CD4-positive, alpha-beta T cell treated with Interleukin-4 for 1 hour (primary cell): ENCODE measurements around the gene PDGFRB.

Experiments used
- DNase-seq, 2 donors: peaks; one replicate each; pipeline ENCODE4 v3.0.0-alpha.2; 2020 to 2022

The PDGFRB gene

GRCh38 chr5:150181766-150182545, 26.3 kb upstream of the PDGFRB start:
- DNase-seq, result no peak

DNA sequence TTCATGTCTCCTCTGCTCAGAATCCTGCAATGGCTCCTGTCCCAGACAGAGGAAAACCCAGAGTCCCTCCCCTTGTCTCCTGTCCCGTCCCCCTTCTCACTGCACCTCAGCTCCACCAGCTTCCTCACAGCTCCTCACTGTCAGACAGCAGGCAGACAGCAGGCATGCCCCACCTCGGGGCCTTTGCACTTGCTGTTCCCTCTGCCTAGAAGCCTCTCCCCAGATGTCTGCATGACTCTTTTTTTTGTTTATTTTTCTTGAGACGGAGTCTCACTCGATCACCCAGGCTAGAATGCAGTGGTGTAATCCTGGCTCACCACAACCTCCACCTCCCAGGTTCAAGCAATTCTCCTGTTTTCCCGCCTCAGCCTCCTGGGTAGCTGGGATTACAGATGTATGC, 25.4 kb upstream of the PDGFRB start:
- no peak for DNase-seq

DNA sequence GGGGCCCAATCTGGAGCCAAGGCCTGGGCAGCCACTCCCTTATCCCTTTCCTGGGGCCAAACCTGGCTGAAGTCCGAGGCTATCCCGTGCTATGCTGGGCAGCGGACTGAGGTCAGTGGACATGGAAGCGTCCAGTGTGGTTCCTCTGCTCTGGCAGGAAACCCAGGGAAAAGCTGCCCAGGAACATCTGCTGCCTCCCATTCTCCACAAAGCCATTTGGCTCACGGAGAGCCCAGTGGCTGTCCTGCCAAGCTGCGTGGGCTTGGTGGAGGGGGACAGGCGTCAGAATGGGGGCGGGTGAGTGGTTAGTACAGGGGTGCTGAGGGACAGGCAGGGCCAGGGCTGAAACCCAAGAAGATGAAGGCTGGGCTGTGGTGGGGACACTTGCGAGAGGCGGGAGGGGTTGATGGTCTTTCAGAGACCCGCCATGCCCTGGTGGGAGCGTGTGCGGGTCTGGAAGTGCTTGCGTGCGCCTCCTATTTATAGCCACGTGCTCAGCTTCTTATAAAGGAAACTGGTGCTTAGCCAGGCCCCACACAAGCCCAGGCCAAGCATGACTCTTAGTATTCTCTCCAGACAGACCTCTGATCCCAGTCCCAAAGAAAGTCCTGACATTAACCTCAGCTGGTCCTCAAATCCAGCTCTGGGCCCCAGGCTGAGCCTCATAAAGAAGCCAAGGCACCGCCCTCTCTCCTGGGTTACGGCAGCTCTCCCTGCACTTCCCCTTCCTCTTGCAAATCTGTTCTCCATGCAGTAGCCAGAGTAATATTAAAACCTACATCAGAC, 24.8 kb upstream of the PDGFRB start:
- no peak for DNase-seq

- DNase-seq, result no peak
These were observed 23.5 kb upstream of the PDGFRB start for GRCh38 chr5:150179019-150179620.

GRCh38 chr5:150178262-150178661, 22.6 kb upstream of the PDGFRB start:
- DNase-seq, result no peak

DNA sequence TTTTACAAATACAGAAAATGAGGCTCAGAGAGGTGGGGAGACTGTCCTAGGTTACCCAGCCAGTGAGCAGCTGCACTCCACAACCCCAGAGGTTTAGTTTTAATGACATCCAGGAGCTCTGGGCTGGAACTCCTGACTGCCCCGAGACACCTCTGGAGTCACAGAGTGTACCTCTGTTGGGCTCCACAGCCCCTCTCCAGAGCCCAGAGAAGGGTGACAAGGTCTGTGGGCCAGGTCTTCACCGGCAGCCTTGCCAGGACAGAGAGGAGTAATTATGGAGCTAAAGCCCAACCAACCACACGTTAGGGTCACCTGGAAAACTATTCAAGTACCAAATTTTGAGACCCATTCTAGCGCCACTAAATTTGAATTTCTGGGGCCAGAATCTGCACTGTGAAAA, 22.1 kb upstream of the PDGFRB start:
- DNase-seq, result no peak

DNA sequence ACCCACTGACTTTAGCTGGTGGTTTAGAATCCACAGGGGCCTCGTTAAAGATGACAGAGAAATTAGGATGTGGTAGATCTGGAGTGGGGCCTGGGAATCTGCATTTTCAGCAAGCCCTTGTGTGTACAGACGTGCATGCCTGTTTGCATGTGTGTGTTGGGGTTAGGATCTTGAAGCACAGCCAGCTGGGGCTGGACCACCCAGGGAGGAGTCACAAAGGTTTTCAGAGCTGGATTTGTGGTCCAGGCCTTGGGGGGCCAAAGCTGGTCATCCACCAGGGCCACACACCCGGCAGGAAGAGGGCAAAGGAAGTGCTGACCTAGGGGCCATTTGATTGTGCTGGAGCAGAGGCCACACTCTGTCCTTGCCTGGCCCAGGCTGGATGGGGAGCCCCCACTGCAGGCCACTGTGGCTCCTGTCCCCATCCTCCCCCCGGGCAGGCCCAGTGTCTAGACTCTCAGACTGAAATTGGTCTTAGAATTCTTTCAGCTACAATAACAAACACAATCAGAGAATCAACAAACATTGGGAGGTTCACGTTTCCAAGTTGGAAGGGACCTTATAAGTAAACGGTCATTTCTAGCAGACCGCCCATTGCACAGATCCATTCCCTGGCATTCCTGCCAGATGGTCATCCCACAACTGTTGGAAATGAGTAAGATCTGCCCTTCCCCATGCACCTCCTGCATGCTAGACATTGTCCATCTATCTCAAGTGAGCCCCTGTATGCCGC, 21.3 kb upstream of the PDGFRB start:
- DNase-seq, result no peak

DNA sequence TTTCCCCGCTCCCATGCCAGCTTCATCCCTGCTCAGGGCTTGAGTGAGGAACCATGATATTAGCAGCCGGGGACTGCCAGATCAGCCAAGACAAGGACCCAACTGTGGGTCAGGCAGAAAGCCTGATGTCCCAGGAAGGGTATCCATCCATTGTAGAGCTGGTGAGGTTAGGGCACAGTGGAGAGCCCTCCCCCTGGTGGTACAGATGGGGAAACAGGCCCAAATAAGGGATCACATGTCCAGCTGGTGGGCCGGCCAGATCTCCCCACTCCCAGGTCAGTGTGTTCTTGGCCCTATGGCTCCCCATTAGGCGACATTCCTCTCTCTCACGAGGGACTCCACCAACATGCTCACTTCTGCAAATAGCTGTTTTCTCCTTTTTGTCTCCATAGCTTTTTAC, 19.9 kb upstream of the PDGFRB start:
- no peak for DNase-seq

DNA sequence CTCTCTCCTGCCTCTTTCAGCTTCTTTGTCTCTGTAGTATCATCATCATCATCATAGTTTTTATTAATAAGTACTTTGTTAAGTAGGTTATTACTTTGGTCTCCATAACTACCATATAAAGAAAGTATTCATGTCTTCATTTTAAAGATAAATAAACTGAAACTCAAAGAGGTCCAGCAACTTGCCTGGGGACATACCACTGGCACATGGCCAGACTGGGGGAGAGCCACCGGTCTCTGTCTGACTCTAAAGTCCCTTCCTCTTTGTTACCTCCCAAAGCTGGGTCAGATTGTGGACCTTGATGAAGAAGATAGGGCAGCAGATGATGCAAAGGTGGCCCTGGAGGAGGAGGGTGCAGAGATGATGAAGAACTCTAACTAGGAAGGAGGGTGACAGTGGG, 19.4 kb upstream of the PDGFRB start:
- no peak for DNase-seq

DNA sequence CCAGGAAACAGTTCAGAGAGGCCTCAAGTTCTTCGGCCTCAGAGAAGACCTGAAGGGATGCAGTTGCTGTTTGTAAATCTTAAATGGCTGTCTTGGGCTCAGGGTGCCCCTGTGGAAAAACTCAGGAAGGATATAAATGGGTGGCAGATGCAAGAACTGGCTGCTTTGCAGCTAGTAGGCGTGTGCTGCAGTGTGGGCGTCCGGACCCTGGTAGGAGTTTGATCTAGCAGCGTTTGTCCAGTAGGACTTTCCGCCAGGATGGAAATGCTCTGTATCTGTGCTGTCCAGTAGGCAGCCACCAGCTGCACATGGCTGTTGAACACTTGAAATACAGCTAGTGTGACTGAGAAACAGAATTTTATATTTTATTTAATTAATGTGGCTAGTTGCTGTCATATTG, 18.6 kb upstream of the PDGFRB start:
- DNase-seq, result no peak

DNA sequence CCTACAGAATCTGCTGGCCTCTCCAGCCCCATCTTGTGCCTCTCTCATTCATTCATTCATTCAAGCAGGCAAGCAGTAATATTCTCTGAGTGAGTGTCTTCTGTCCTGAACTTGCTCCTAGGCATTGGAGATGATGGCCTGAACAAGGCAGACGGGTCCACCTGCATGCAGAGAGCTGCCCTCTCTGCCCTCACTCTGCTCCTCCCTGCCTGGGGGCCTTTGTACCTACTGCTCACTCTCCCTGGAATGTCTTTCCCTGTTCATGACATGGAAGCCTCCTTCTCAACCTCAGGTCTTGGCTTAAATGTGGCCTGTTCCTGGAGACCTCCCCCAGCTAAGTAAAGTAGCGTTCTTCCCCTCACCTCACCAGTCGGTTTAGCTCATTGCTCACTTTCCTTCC, 17.5 kb upstream of the PDGFRB start:
- no peak for DNase-seq

DNA sequence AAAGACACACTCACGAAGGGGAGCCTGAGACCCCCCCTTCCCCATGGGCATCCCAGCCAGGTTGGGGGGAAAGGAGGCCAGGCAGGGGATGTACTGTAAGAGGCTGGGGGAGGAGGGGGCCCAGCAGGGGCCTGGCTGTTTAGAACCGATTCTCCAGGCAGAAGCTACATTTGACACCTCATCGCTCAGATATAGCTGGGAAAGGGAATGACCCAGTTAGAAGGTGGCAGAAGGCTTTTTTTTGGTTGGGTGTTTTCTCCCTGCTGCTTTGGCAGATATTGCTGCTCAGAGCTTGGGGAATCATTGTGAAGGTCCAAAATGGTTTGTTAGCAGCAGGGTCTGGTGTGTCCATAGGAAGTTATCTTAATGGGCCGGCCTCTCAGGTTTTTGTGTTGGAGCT, 16.9 kb upstream of the PDGFRB start:
- no peak for DNase-seq

- no peak for DNase-seq
These were observed 16.5 kb upstream of the PDGFRB start for GRCh38 chr5:150172145-150172544.

DNA sequence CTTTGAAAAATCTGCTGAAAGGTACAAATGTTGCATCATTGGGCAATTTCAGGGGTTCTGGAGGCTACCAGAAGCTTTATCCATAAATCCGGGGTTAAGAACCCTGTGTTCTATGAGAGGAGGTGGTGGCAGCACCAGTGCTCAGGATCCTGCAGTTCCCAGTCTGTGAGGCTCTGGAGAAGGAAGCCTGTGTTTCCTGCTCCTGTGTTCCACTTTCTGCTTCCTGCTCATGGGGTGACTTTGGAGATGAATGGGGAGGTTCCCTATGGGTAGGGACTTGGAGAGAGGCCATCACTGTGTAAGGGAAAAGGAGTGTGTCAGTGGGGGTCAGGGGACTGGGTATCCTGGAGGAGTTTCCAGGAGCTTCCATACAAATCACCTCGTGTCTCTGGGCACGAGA, 13.2 kb upstream of the PDGFRB start:
- DNase-seq, result no peak

GRCh38 chr5:150167908-150168307, 12.3 kb upstream of the PDGFRB start:
- no peak for DNase-seq

- no peak for DNase-seq
These were observed 11.8 kb upstream of the PDGFRB start for GRCh38 chr5:150167512-150167850.

DNA sequence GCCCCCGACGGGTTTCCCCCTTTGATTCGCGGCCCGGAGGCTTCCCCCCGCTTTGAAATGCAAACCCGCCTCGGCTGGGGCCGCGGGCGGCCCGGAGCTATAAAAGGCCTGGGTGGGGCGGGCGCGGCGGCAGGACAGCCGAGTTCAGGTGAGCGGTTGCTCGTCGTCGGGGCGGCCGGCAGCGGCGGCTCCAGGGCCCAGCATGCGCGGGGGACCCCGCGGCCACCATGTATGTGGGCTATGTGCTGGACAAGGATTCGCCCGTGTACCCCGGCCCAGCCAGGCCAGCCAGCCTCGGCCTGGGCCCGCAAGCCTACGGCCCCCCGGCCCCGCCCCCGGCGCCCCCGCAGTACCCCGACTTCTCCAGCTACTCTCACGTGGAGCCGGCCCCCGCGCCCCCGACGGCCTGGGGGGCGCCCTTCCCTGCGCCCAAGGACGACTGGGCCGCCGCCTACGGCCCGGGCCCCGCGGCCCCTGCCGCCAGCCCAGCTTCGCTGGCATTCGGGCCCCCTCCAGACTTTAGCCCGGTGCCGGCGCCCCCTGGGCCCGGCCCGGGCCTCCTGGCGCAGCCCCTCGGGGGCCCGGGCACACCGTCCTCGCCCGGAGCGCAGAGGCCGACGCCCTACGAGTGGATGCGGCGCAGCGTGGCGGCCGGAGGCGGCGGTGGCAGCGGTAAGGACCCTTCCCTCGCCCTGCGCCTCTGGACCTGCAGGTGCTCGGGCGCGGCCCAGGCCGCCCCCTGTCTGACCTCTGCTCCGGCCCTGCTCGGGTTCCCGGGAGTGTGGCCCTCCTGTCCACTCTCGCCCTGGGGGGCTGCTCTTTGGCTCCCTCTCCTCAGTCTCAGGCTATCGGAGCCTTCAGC, 11.2 kb upstream of the PDGFRB start, which contains the start of gene CDX1:
Gene CDX1, plus strand, starts transcription at position 129 of the 862 bp plus-strand sequence. Its CDS starts 99 bp downstream, at position 228.
- no peak for DNase-seq

GRCh38 chr5:150166037-150166649, 10.5 kb upstream of the PDGFRB start:
- no peak for DNase-seq

DNA sequence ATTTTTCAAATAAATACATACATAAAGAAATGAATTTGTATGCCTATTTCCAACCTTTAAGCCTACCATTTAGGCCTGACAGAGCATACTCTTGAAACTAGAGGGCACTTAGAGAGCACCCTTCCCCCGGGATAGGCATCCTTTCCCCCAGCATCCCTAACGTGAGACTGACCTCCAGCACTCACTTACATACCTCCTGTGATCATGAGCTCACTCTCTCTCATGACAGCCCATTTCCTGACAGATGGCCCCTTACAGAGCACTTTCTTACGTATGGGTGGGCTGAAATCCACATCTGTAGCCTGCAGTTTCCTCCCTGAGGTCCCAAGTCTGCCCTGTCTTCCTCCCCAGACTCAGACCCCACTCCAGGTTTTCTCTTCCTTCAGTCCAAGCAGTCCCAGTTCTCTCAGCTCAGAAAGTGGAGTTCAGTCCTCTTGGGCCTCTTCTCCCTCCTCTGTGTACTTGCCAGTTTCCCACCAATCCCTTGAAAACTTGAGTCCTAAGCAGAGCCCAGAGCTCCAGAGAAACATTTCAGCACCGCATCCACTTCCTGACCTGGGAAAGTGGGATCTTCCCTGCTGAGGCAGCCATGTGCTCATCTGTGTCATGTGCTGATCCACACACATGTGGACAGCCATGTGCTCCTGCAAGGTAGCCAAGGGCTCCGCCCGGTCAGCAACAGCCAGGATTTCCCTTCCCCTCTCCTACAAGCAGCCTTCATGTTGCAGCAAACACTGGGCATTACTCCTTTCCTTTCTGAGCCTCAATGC, 8.8 kb upstream of the PDGFRB start:
- no peak for DNase-seq

GRCh38 chr5:150163547-150164059, 8.0 kb upstream of the PDGFRB start:
- DNase-seq, result no peak

DNA sequence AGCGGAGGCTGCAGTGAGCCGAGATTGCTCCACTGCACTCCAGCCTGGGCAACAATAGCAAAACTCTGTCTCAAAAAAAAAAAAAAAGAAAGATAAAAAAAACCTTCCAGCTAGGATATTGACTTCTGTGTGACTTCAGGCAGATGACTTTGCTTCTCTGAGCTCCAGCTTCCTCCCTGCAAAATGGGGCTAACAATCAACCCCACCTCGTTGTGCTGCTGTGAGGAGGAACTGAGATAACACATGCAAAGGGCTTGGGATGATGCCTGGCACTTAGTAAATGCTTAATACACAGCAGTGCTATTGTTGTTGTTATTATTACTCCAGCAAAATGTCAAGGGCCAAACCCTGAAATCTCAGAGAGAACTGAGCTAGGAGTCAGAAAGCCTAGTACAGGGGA, 7.4 kb upstream of the PDGFRB start:
- no peak for DNase-seq
